ENCODE data around the gene ZBTB7C.

Gene ZBTB7C

DNA sequence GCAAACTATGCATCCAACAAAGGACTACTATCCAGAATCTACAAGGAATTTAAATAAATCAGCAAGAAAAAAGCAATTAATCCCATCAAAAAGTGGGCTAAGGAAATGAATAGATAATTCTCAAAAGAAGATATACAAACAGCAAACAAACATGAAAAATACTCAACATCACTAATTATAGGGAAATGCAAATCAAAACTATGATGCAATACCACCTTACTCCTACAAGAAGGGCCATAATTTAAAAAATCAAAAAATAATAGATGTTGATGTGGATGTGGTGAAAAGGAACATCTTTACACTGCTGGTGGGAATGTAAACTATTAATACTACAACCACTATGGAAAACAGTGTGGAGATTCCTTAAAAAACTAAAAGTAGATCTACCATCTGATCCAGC lies 164.7 kb downstream of the ZBTB7C start:
- no peak for DNase-seq

DNA sequence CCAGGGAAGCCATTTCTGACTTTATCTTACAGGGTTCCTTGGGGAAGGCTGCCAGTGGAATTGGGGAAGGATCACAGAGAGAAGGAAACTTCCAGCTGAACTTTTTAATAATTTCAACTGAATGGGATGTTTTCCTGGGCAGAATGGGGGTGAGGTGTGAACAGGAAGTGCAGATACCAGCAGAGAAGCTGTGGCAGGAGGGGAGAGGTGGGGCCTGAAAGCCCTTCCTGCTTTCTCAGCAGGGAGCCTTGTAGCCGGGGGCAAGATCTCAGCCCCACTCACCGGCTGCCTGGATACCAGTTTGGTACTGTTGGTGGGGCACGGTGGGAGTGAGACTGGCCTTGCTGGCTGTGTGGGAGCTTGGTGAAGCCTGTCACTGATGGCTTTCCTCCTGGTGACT lies 170.5 kb downstream of the ZBTB7C start:
- no peak for DNase-seq

DNA sequence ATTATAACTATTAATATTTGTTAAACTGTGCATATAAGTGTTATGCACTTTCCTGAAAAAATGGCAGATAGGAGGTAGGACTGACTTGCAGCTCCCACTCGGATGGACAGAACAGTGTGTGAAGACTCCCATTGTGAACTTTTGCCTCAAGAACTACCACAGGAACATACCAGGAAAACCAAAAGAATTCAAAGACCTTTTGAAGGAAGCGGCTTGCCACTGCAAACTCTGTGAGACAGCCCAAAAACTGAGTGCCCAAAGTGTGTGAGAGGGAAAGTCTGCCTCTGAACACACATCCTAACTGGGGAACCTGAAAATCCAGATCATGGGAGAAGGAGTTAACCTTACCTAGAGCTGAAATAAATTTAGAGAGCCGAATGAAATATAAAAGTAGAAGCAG lies 171.0 kb downstream of the ZBTB7C start:
- DNase-seq: no peak

DNA sequence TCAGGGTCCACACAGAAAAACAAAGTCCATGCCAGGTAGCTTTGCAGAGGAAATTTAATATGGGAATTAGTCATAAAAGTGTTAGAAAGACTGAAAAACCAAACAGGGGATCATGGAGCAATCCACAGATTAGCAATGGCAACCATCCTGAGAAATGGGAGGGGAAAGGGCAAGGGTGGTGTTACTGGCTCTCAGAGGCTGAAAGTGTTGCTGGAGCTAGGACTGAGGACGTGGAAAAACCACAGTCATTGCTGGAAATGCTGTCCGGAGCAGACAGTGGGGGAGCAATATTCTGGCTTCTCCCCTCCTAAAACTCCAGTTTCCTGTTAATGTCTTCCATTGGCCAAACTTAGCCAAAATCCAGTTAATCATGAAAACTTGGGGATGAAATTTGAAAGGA lies 172.4 kb downstream of the ZBTB7C start:
- no peak for DNase-seq

DNA sequence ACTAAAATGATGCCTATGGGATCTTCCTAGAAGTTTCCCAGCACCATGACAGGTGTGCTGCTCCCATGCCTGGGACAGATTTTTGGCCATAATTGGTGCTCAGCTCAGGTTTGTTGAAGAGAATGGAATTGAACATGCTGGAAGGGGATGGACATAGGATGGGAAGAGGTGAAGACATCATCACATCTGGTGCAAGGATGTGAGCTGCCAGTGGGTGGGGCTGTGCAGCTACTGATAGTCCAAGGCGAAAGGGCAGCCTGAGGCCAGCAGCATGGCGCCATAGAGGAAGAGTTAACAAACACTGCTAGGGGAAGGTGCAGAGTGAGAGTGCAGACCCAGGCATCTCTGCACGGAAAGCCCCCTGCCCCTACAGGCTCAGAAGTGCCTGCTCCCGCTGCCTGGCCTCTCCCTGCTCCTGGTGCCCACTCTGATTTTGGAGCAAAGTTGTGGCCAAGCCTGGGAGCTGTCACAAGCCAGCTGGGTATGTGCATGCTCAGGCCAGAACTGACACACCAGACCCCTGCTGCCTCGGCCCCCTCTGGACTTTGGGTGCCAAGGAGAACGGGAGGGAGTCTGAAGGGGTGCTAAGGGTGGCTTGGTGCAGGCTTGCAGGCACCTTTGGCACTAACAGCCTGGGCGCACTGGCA lies 178.6 kb downstream of the ZBTB7C start:
- DNase-seq: no peak

DNA sequence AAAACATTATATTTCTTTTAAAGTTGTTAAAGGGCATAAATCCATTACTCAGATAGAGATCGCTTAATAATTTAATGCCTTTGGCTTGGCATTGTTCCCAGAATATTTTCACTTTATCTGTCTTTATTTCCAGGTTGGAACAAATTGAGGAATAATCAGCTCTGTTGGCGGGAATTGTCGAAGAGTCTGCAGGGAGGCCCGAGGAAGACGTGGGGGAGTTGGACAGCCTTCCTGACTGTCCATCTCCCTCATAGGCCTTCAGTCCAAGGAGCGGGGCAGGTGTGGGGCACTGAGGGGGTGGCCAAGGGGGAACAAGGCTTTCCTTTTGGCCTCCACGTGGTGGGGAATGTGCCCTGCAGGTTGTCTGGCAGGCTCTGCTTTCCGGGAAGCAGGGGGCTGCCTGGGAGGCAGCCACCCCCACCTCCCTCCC lies 179.6 kb downstream of the ZBTB7C start:
- no peak for DNase-seq

DNA sequence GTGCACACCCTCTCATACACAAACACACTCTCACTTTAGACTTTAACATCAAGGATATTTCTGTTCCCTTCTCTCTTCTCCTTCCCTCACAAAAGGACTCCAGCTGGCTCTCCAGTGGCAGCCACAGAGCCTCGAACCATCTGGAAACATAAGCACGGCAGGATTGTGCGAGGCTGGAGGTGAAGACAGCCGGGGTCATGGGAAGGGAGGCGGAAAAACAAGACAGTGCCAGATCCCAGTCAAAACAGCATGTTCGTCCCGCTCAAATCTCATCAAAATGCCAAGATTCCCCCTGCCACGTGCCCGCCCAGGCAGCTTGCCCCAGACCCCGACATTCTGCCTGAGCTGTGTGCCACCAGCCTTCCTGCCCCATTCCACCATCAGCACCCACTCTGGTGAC lies 180.3 kb downstream of the ZBTB7C start:
- DNase-seq: no peak

DNA sequence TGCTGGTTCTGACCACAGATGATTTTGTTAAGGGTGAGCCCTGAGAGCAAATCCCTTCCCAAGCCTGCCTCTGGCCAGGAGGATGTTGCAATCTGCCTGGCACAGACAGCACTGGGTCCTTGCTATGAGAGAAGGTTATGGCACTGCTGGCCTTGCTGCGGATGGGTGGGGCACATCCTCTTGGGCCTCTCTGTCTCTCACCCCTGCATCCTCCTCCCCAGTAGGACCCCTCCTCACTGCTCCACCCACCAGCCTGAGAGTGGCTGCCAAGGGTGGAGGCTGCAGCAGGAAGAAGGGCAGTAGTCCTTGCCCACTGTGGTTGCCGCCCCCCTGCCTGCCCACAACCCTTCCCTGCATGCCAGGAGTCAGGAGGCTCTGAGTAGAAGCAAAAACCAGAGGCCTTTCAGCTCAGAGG lies 180.9 kb downstream of the ZBTB7C start:
- DNase-seq: no peak

DNA sequence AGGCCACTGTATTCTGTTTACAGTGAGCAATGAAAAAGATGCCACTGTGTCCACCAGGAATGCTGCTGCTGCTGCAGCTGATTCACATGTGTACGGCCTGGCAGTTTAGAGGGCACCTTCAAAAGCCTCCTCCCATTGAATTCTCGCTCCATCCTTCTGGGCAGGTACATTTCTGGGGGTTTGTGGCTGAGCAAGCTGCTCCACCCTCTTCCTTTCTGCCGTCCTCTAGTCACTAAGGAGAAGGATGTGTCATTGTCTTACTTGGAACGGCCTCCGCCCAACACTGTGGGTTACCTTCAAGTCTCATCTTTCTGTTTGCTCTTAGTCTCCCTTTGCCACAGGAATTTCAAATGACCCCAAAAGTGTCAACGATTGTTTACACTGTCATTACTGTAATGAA lies 182.0 kb downstream of the ZBTB7C start:
- no peak for DNase-seq

DNA sequence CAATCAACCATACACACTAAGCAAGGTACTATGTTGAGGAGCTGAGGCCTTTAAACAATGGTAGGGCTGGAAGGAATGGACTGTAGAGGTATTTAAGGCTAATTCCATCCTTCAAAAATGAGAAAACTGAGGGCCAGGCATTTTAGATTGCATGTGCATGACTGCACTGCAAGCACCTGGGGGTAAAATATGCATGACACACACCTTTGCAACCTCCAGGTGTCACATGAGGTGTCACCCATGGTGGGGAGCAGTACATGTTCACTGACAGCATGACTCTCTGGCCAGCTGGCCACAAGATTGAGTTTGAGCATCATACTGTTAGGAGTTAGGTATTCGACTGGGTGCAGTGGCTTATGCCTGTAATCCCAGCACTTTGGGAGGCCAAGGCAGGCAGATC lies 182.8 kb downstream of the ZBTB7C start:
- no peak for DNase-seq

DNA sequence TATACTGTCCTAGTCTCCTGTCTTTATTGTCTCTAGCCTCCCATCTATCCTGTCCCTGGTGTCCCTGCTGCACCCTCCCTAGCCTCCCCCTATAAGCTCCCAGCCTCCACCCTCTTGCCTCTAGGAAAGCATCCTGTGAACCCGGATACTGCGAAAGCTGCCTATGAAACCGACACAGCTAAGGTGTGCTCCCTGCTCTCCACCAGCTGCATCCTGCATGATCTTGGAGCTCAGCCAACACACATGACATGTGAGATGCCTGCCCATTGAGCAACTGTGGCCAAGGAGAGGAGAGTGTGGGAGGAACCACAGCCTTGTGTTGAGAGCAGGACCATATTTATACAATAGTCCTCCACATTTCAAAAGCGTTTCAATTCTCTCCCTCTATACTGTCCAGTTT lies 187.1 kb downstream of the ZBTB7C start:
- no peak for DNase-seq

DNA sequence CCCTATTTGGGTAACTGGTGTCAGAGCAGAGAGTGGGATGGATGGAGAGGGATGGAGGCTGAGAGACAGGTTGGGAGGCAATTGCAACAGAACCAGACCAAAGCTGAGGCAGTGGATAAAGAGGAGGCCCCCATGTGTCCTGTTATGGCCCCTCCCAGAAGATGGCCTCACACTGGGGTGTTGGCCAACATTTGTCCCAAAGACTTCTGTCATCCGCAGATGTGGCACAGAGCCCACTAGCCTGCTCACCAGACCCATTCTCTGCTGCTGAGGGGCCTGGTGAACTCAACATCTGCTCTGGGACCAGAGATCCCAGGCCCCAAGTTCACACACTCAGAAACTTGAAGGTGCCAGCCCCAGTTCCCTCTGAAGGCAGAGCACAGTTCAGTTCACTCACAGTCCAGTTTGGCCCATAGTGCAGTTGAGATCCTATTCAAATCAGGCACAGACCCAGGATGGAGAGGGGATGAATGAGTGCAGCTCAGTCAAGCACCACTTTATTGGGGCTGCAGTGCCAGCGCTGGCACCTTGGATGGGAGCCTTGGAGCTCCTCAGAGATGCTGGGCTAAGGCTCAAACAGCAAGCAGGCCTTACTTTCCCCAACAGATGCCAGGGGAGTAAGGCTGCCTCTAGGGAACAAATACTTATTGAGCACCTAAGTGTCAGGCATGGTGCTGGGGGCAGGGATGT lies 189.2 kb downstream of the ZBTB7C start:
- no peak for DNase-seq

DNA sequence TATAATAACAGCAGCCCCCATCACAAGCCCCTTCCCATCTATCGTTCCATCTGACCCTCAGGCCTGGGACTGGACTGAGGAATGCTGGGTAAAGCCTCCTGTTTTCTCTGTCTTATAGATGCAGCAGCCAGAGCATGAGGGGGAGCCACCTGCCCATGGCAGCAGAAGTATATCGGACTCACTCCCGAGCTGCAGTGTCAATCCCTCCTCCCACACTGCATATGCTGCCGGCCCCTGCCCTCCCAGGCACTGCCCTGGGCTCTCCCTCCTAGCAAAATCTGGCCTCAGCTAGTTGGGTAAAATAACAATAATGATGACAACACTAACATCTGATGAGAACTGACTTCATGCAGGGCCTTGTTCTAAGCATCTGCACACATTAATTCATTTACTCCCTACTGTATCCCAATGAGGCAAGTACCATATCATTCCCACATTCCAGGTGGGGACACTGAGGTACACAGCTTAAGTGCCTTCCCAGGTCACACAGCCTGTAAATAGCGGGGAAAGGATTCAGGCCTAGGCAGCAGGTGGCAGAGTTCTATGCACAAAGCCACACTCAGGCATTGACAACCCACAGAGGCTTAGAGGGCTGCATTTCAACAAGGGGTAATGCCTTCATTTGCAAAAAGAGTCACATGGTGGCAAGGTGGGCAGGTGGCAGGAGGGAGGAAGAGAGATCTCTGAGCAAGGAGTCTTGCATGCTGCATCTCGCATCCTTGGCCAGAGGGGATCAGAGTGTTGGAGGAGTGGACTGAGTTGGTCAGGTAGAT lies 190.0 kb downstream of the ZBTB7C start:
- no peak for DNase-seq

DNA sequence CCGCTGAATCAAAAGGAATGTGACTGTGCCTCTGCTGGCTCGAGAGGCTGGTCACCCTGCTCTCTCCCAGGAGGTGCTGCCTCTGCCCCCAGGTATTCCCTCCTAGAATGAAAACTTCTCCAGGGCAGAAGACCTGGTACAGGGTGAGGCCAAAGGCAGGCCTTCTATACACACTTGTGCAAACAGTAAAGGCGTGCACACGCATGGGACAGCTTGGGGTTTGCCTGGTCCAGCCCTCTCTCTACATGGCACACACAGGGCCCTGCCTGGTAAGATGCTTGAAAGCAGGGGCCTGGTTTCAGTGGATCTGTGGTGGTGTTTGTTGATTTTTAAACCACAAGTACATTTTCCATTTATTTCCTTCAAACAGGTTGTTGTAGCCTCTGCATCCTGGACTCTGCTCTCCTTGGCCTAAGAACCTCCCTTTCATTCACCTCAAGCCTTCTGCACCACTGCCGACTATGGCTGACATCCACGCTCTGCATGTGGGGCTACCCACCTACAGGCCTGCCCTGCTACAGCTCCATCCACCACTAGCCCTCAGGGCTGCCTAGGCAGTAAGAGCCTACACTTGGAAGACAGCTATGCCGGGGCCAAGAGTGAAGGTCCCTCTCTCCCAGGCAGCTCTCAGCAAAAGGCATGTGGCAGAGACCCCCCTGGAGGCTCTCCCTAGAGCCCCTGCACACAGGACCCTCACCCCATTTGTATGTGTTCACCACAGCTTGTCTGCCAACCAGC lies 190.7 kb downstream of the ZBTB7C start:
- no peak for DNase-seq

DNA sequence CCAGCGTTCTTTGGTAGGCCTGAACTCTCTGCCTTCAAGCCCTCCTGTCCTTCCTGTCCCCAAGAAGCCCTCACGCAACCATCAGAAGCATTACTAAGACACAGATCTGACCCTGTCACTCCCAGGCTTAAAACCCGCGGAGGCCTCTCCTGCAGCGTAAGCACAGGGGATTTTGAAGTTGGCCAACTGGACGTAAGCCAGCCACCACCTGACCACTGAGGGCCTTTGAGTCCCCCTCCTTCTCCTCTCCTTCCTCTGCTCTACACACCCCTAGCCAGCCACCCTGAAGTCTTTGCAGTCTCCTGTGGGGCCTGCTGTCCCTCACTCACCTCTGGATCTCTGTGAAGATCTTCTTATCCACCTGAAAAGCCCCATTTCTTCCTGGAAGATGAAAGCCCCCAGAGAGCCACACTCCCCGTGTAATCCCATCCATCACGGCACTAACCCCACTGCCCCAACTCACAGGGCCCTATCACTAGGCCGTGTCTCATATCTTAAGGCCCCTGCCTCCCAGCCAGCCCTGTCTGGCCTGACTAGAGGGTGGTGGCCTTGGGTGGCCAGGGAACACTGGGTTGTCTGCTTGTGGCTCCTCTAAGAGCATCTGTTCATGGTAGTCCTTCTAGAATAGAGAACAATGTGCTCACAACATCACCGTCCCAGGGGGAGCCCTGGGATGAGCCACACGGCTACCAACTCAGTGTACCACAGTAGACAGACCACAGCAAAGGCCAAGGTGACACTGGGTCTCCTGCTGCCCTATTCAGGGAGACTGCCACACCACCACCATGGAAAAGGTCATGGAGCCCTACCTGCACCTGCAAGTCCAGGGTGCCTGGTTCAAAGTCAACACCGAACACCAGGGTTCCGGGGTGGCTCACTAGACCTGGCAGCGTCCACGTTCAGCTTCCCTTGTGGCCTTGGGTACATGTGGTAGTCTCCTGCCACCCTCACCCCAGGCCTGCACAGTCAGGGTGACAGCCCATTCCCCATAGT lies 191.6 kb downstream of the ZBTB7C start:
- DNase-seq: no peak

DNA sequence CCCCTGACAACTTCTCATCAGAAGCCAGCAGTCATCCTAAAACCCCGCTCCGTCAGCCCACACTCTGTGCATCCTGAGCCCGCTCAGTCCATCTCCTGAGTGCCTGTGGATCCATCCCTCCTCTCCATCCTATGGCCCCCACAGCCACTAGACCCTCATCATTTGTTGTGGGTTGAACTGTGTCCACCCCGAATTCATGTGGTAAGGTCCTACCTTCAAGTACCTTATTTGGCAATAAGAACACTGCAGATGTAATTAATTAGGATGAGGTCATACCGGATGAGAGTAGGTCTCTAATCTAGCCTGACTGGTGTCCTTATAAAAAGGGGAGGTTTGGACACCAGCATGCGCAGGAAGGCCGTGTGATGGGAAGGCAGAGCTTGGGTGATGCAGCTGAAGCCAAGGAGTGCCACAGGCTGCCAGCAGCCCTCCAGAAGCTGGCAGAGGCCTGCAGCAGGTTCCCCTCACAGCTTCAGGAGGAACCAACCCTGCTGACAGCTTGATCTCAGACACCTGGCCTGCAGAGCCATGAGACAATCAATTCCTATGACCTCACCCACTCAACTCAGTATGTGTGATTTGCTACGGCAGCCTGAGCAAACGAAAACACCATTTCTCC lies 192.4 kb downstream of the ZBTB7C start:
- DNase-seq: no peak

DNA sequence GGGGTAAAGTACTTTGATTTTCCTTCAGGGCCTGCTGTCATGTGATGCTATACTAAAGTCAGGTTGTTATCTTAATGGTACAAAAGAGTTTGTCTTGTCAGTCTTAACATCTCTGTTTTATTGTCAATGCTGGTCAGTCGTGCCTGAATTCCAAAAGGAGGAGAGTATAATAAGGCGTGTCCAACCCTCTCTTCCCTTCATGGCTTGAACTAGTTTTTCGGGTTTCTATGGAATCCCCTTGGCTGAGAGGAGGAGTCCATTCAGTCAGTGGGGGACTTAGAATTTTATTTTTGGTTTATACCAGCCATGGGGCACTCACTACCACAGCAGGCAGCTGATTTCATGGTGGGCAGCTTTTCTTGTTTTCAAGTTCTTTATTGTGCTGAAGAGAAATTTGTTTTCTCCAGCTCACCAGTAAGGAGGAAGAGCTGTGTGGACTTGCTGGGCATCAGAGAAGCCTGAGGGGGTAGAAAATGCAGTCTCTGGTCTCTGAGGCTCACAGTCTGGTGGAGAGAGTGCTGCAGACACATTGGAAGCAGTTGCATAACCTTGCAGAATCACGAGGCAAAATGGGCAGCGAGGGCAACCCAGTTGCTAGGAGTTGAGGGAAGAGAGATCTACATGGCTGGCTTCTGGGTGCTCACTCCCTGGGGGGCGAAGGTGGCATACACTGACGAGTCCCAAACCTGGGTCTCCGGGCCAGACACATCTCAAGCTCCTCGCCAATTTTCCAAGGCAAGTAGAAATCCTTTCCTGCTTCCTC lies 193.1 kb downstream of the ZBTB7C start:
- DNase-seq: no peak

DNA sequence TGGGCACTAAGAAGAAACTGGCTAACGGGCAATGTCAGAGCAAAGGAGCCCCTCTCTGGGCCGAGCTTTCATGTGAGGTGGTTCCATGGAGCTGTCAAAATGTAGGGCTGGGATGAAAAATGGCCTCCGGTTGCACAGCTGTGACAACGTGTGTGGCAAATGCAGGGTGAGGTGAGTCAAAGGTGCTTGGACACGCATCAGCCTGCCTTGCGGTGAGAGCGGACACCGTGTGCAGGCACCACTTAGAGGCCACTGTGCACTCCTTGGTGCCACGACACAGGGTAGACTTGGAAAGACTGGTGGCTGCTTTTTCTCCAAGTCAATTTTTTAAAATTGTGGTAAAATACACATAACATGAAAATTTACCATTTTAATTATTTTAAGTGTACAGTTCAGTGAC lies 195.4 kb downstream of the ZBTB7C start:
- no peak for DNase-seq

DNA sequence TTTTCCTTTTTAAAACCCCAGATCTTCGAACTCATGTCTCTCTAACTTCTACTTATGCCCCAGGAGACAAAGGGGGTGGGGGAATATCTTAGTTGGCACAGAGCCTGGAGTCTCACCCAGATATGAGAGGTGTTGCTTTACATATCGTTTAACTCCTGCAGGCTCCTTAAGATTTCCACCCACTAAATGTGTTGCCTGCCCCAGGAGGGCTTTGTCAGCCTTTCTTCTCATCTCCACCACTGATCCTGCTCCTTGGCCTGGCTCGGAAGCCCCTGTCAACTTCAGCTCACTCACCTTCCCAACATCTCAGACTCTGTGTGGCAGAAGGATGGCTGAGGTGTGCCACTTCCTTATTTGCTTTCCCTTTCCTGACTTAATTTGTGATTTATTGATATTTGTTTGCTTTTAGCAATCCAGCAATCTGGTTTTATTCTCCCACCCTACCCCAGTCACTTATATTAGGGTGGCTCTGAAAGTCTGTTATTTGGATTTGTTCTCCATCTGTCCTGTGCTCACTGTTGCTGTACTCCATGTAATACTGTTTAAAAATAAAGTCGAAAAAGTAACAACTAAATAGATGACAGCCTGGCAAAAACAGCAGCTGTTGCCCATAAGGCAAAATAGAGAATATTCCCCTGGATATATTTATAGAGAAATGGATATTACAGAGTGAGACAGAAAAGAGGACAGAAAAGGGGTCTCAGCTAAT lies 200.6 kb downstream of the ZBTB7C start:
- no peak for DNase-seq

DNA sequence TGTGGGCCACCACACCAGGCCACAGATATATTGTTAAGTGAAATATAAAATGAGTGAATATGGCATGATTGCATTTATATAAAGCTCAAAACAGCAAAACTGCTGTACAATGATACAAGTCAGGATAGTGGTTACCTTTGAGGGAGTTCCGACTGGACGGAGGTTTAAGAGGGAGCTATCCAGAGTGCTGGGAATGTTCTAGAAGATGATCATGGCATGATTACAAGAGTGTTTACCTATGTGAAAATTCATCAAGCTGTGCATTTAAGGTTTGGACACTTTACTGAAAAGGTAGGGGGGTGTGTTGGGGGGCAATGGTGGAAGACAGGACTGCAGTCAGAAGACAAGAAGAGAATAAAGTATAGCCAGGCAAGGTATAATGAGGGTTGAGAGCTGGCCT lies 201.4 kb downstream of the ZBTB7C start:
- no peak for DNase-seq

All from activated naive CD4-positive, alpha-beta T cell treated with anti-CD3 and anti-CD28 coated beads, Interleukin-2, amount 50 U/mL, for 16 hours (primary cell).